Liver (tissue), 9 donors: ENCODE data around the gene L3MBTL1. TPM values are rescaled to one million over a fixed set of nuclear protein-coding genes. Genes with fewer than 3 reads are reported as not detected.

Source experiments
- DNase-seq: peaks from one replicate; pipeline ENCODE4 v3.0.0-alpha.2; 2017; ENCODE audit warnings: low spot score
- H3K27ac ChIP-seq, 2 donors: one replicate each; pipeline ENCODE4 v1.7.0; 2013; ENCODE audit warnings: inconsistent platforms in 2 of 2, low read length in 2 of 2, control low read depth in 1 of 2, low read depth in 1 of 2, mild to moderate bottlenecking in 1 of 2
- H3K27me3 ChIP-seq, 4 donors: one replicate each; pipeline versions ENCODE4 v1.6.1 to v1.7.0; 2013; ENCODE audit warnings: low read length in 3 of 4, inconsistent platforms in 1 of 4, mild to moderate bottlenecking in 1 of 4, moderate library complexity in 1 of 4; ENCODE audit not compliant: control insufficient read depth in 4 of 4, insufficient read depth in 4 of 4
- H3K36me3 ChIP-seq, 4 donors: one replicate each; pipeline versions ENCODE4 v1.6.1 to v1.7.0; 2013; ENCODE audit warnings: low read length in 3 of 4, mild to moderate bottlenecking in 3 of 4, low read depth in 1 of 4, moderate library complexity in 1 of 4; ENCODE audit not compliant: control insufficient read depth in 4 of 4, insufficient read depth in 3 of 4
- H3K4me1 ChIP-seq, 4 donors: one replicate each; pipeline versions ENCODE4 v1.6.1 to v1.7.0; 2013; ENCODE audit warnings: low read length in 3 of 4, mild to moderate bottlenecking in 3 of 4, moderate library complexity in 1 of 4; ENCODE audit not compliant: control insufficient read depth in 4 of 4, insufficient read depth in 4 of 4
- H3K4me3 ChIP-seq, 3 donors: one replicate each; pipeline versions ENCODE4 v1.6.1 to v1.7.0; 2013; ENCODE audit warnings: low read length in 3 of 3, control low read depth in 1 of 3, low read depth in 1 of 3, mild to moderate bottlenecking in 1 of 3
- H3K9ac ChIP-seq, 2 donors: one replicate each; pipeline ENCODE4 v1.7.0; 2013; ENCODE audit warnings: low read length in 2 of 2, mild to moderate bottlenecking in 2 of 2, moderate library complexity in 2 of 2, control low read depth in 1 of 2, low read depth in 1 of 2
- H3K9me3 ChIP-seq, 4 donors: one replicate each; pipeline versions ENCODE4 v1.6.1 to v1.7.0; 2013; ENCODE audit warnings: low read length in 3 of 4; ENCODE audit not compliant: control insufficient read depth in 4 of 4
- ATF3 ChIP-seq: IDR thresholded peaks from 2 replicates; pipeline ENCODE4 v1.6.1; 2016; ENCODE audit warnings: antibody characterized with exemption
- CTCF ChIP-seq: fragments of 150-350 bp; IDR thresholded peaks from 2 replicates; pipeline ENCODE4 v1.5.1; 2017; ENCODE audit warnings: improper control_type of control experiment, low read depth, low read length; ENCODE audit not compliant: missing input control
- EGR1 ChIP-seq, 2 donors: IDR thresholded peaks; 2 replicates each; pipeline ENCODE4 v1.6.1; 2016 to 2018; ENCODE audit warnings: antibody characterized with exemption in 2 of 2, low read depth in 2 of 2
- FOXA1 ChIP-seq: IDR thresholded peaks from 2 replicates; pipeline ENCODE4 v1.6.1; 2016; ENCODE audit warnings: antibody characterized with exemption
- FOXA2 ChIP-seq: IDR thresholded peaks from 2 replicates; pipeline ENCODE4 v1.6.1; 2016; ENCODE audit warnings: antibody characterized with exemption
- GABPA ChIP-seq, 2 donors: IDR thresholded peaks in 1 of 2; conservative IDR thresholded peaks in 1 of 2; 2 replicates each; pipeline ENCODE4 v1.6.1; 2016; ENCODE audit warnings: antibody characterized with exemption in 2 of 2, mild to moderate bottlenecking in 1 of 2, moderate library complexity in 1 of 2
- HNF4A ChIP-seq, 2 donors: conservative IDR thresholded peaks; 2 replicates each; pipeline ENCODE4 v1.6.1; 2016; ENCODE audit warnings: antibody characterized with exemption in 2 of 2, mild to moderate bottlenecking in 2 of 2
- HNF4G ChIP-seq: IDR thresholded peaks from 2 replicates; pipeline ENCODE4 v1.6.1; 2016; ENCODE audit warnings: antibody characterized with exemption
- JUND ChIP-seq, 2 donors: IDR thresholded peaks; 2 replicates each; pipeline ENCODE4 v1.6.1; 2016; ENCODE audit warnings: antibody characterized with exemption in 2 of 2
- MAX ChIP-seq: IDR thresholded peaks from 2 replicates; pipeline ENCODE4 v1.6.1; 2016; ENCODE audit warnings: antibody characterized with exemption
- NR2F2 ChIP-seq: IDR thresholded peaks from 2 replicates; pipeline ENCODE4 v1.6.1; 2016; ENCODE audit warnings: antibody characterized with exemption
- RAD21 ChIP-seq, 2 donors: IDR thresholded peaks; 2 replicates each; pipeline ENCODE4 v1.6.1; 2016; ENCODE audit warnings: antibody characterized with exemption in 2 of 2, mild to moderate bottlenecking in 2 of 2
- REST ChIP-seq: IDR thresholded peaks from 2 replicates; pipeline ENCODE4 v1.6.1; 2016; ENCODE audit warnings: antibody characterized with exemption, mild to moderate bottlenecking
- RXRA ChIP-seq, 2 donors: IDR thresholded peaks; 2 replicates each; pipeline ENCODE4 v1.6.1; 2017 to 2018; ENCODE audit warnings: antibody characterized with exemption in 2 of 2, mild to moderate bottlenecking in 1 of 2
- SP1 ChIP-seq: IDR thresholded peaks from 2 replicates; pipeline ENCODE4 v1.6.1; 2018; ENCODE audit warnings: antibody characterized with exemption, mild to moderate bottlenecking
- TAF1 ChIP-seq: conservative IDR thresholded peaks from 2 replicates; pipeline ENCODE4 v1.6.1; 2016; ENCODE audit warnings: antibody characterized with exemption, mild to moderate bottlenecking
- YY1 ChIP-seq: IDR thresholded peaks from 2 replicates; pipeline ENCODE4 v1.6.1; 2016; ENCODE audit warnings: antibody characterized with exemption, mild to moderate bottlenecking
- ZBTB33 ChIP-seq: IDR thresholded peaks from 2 replicates; pipeline ENCODE4 v1.6.1; 2016; ENCODE audit warnings: antibody characterized with exemption
- WGBS: extraction: QIAGEN DNeasy Blood & Tissue Kit; methylation state at CpG from one replicate; pipeline ENCODE4 v1.1.7; 2013; 5-methylcytosine and 5-hydroxymethylcytosine counted together
- polyA plus RNA-seq, 2 donors: library from polyadenylated mRNA; stranded (reverse) in 1 of 2; unstranded in 1 of 2; fragments of 200-250 nt in 1 of 2; fragments of >200 nt in 1 of 2; fragmentation: Nextera tagmentation in 1 of 2; extraction: Ambion mirVana in 1 of 2; gene quantifications; one replicate each; pipeline versions ENCODE4 v1.2.1 to v1.2.3, GENCODE V29; 2013 to 2015
- total RNA-seq, 2 donors: library from RNA; depleted of rRNA; stranded (reverse); fragments of >200 nt; gene quantifications; one replicate each; pipeline ENCODE4 v1.2.3, GENCODE V29; 2014
- donor health status: healthy.
- donor health status: healthy.
- donor health status: healthy.
- donor health status: healthy.
- donor health status: healthy.

The L3MBTL1 gene
- total and polyA plus RNA-seq, 4 donors, result 0.45 to 5.6 (median 2.0) TPM

- H3K9me3 ChIP-seq, result no peaks in the 10 kb centered on the region
- WGBS, result 98% methylated on average over 1 of the region's 1 CpG
- no peak for DNase-seq
- no peaks in the 10 kb centered on the region for H3K27me3 ChIP-seq
- H3K4me1 ChIP-seq, result peaks cover 0 to 15% (median 8%) of the 10 kb centered on the region in 4 donors
- no peak for TF ChIP-seq FOXA1
- no peak for TF ChIP-seq TAF1
- TF ChIP-seq HNF4G, result no peak
- no peak for TF ChIP-seq SP1
- TF ChIP-seq ATF3, result no peak
- TF ChIP-seq EGR1 (IDR thresholded peaks at IDR 0.05; ENCODE audit: low read depth in 2 of 2), result no peak
- TF ChIP-seq GABPA (IDR thresholded peaks at IDR 0.05 in 1 of 2, conservative IDR thresholded peaks at IDR 0.05 in 1 of 2), result no peak
- no peak for TF ChIP-seq RXRA (IDR thresholded peaks at IDR 0.05)
- TF ChIP-seq JUND (IDR thresholded peaks at IDR 0.05), result no peak
- TF ChIP-seq RAD21 (IDR thresholded peaks at IDR 0.05), result no peak
- TF ChIP-seq HNF4A (conservative IDR thresholded peaks at IDR 0.05), result no peak
- no peak for TF ChIP-seq NR2F2
- no peak for TF ChIP-seq CTCF
- no peak for TF ChIP-seq FOXA2
- no peak for TF ChIP-seq YY1
- TF ChIP-seq ZBTB33, result no peak
- no peak for TF ChIP-seq MAX
- no peak for TF ChIP-seq REST
- no peak overlapping the region for H3K27ac ChIP-seq
- H3K36me3 ChIP-seq, result no peaks in the 10 kb centered on the region
- no peak overlapping the region for H3K4me3 ChIP-seq
- no peak overlapping the region for H3K9ac ChIP-seq
These were observed 8.8 kb downstream of the L3MBTL1 start for GRCh38 chr20:43516251-43516824.
